ENCODE measurements around the gene TRAF3IP3.

The TRAF3IP3 gene

DNA sequence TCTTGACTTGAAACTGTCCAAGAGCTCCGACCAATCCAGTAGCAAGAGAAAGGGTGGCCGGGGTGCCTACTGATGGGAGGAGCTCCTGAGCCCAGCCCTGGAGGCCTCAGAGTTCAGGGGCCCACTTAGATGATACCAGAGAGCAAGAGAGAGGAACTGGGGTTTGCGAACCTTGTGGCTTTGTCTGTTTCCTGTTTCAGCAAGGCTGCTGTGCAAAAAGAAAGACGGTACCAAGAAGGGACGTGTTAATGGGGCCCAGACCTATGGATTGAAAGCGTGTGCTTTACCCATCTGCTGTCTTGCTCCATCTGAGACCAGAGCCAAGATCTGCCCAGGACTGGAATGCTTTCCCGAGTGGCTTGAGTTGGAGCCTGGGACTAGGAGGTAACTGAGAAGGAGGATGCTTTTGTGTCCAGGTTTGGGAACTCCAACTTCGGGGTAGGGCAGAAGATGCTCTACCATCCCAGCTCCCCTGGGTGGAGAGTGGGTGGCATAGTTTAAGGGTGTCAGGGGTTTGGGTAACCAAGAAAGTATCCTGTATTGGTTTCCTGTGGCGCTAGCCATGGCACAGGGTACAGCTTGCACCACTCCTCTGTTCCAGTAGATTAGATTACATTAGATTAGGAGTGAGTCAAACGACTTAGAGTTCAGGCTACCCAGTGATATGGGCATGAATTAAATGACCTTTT, at the start of gene TRAF3IP3:
Gene TRAF3IP3, plus strand, starts transcription at position 128 of the 689 bp plus-strand sequence. CDS start 3,987 bp downstream, outside the sequence.
- peak; percentile 85 for DNase-seq (ENCODE audit: low spot score)

- no peak for DNase-seq (ENCODE audit: low spot score)
Measured at GRCh38 chr1:209706622-209707021, 49.2 kb upstream of the TRAF3IP3 start.

- no peak for DNase-seq (ENCODE audit: low spot score)
Measured at GRCh38 chr1:209707308-209707707, 48.5 kb upstream of the TRAF3IP3 start.

- DNase-seq (ENCODE audit: low spot score), result no peak
Measured at GRCh38 chr1:209708297-209708696, 47.6 kb upstream of the TRAF3IP3 start.

DNA sequence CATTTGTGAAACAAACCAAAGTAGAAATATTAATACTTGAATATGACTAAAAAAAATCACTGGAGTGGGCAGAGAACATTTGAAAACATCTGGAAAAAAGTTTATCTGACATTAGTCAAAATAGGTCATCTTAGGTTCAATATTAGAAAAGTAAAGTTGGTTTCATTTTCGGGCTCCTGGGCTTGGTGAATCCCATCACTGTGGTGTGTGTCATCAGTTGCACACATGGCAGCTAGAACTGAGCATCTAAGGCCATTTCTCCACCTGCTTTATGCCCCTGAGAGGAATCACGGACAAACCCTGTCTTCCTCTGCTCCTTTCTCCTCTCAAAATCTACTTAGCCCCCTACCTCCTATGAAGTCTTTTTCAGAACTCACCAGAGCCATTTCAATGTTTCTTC, 45.8 kb upstream of the TRAF3IP3 start:
- peak; percentile 19 for DNase-seq (ENCODE audit: low spot score)

- DNase-seq (ENCODE audit: low spot score), result no peak
Measured at GRCh38 chr1:209710847-209711246, 45.0 kb upstream of the TRAF3IP3 start.

GRCh38 chr1:209714338-209714737, 41.5 kb upstream of the TRAF3IP3 start:
- DNase-seq (ENCODE audit: low spot score), result no peak

DNA sequence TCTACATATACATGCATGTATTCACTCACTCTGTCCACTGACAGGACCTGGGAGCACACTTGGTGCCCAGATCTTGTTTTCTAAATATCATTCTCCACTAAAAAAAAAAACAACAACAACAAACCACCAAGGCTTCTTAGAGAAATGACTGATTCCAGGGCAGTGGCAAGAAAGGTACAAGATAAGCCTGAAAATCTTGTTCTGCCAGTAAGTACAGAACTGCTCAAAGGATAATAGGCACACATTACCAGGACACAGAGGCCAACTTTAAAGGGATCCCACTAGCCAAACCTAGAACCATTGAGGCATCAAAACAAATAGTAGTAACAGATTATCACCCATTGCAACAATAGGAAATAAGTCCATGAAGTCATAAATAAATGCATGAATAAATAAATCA, 40.5 kb upstream of the TRAF3IP3 start:
- DNase-seq (ENCODE audit: low spot score), result no peak

DNA sequence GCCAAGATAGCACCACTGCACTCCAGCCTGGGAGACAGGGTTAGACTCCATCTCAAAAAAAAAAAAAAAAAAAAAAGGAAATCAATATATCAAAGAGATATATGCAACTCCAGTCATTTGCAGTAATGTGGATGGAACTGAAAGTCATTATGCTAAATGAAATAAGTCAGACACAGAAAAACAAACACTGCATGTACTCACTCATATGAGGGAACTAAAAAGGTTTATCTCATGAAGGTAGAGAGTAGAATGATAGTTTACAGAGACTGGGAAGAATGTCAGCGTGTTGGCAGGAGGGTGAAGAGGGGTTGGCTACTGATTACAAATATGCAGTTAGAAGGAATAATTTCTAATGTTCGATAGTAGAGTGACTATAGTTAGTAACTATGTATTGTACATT, 38.0 kb upstream of the TRAF3IP3 start:
- no peak for DNase-seq (ENCODE audit: low spot score)

DNA sequence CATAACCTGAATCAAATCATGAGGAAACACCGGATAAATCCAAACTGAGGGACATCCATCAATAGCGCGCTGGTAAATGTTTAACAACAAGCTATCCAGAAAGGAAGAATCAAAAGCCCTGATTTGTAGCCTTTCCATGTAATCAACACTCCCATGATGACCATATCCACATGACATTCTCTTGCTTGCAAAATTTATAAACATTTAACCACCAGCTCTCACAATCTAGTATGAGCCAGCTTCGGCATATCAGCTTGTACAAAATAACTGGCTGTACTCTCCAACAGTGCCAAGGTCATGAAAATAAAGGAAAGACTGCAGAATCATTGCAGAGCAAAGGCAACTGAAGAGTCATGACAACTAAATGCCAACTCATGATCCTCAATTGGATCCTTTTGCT, 35.5 kb upstream of the TRAF3IP3 start:
- DNase-seq (ENCODE audit: low spot score), result no peak

DNA sequence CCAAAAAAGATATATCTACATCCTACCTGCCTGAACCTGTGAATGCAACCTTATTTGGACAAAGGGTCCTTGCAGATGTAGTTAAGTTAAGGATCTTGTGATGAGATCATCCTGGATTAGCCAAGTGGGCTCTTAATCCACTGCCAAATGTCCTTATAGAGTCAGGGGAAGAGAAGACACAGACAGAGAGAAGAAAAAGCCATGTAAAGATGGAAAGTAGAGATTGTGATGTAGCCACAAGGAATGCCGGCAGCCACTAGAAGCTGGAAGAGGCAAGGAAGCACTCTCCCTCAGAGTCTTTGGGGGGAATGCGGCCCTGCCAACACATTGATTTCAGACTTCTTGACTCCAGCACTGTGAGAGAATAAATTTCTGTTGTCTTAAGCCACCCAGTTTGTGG, 35.0 kb upstream of the TRAF3IP3 start:
- no peak for DNase-seq (ENCODE audit: low spot score)

DNA sequence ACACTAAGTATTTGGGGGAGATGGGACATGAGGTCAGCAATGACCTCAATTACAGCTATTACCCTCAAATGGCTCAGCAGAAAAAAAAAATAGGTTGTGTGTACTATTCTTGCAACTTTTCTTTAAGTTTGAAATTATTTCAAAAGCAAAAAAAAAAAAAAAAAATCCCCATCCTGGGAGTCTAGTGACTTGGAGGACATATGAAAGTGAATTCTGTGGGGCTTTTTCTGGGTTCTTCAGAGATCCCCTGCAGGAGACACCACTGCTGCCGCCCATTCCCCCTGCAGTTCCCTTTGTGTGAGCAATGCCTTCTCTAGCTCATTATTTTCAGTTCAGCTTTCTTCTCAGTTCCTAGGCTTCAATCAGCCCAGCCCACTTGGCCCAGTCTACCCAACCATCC, 34.5 kb upstream of the TRAF3IP3 start:
- no peak for DNase-seq (ENCODE audit: low spot score)

DNA sequence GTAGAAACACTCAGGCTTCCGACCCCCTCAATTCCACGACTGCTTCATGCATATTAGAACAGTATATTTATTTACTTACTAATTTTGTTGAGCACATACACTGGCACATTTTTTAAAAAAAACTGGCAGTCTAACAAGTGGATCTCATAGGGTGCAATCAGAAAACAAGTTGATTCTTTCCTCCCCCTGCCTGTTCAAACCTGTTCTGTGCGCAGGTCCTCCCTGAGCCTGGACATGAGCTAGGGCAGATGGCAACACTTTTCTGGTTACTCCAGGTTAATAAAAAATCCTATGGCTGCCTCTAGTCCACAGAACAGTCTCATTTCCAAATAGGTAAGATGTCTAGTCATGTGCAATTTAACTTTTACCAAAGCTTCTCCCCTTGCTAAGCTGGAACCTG, 32.6 kb upstream of the TRAF3IP3 start:
- DNase-seq (ENCODE audit: low spot score), result no peak

DNA sequence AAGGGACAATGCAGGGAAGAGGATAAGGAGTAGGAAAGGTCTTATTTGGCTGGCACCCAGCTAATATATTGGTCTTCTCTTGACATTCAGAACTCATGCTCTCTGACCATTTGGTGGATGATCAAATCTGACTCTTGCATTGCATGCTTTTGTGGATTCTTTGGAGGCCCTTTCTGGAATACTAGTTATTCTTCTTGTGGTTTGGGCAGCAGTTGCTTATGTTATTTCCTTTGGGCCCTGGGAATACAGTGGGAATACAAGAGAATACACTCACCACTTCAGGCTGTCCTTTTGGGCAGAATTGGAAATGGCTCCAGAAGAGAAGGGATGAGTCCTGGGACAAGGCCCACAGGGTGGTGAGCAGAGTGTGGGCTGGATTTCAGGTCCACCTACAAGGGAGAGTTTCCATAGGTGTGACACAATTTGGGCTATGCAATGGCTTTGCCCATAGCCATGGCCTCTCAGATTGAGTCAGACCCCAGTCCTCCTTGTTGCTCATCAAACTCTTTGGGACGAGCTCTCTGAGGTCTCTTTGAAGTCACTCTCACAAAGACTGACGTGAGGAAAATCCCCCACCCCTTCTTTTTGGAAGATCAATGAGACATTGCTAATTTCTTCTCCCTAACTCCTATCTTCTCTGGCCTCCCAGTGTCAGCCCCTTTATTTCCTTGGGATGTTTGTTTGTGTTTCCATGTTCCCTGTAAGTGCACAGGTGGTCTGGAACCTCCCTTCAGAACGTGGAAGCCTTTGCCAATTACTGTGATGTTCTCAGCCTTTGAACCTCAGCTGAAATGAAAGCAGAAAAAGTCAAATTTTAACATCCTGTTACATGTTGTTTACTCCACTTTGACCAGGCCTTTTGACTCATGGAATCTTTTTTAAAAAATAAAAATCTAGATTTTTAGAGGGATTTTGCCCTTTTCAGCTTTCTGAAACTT, 31.8 kb upstream of the TRAF3IP3 start:
- no peak for DNase-seq (ENCODE audit: low spot score)

GRCh38 chr1:209727286-209727685, 28.6 kb upstream of the TRAF3IP3 start:
- DNase-seq (ENCODE audit: low spot score), result no peak

DNA sequence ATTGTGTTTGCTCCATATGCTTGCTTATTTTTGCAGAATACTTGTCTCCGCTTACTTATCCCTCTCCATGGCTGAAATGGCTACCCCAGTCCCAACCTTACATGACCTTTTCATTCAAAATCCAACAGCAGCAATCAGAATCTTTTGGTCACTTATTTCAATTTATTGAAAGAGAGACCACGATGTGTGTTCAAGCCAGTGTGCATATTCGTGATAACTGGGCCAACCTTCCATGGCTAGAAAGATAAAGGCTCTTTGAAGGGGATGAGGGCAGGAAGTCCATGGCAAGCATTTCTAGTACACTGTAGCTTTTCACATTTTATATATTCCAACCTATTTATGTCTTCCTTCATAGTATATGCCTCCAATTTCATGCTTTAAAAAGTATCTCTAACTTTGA, 28.1 kb upstream of the TRAF3IP3 start:
- DNase-seq (ENCODE audit: low spot score), result no peak

GRCh38 chr1:209728466-209728865, 27.4 kb upstream of the TRAF3IP3 start:
- no peak for DNase-seq (ENCODE audit: low spot score)

DNA sequence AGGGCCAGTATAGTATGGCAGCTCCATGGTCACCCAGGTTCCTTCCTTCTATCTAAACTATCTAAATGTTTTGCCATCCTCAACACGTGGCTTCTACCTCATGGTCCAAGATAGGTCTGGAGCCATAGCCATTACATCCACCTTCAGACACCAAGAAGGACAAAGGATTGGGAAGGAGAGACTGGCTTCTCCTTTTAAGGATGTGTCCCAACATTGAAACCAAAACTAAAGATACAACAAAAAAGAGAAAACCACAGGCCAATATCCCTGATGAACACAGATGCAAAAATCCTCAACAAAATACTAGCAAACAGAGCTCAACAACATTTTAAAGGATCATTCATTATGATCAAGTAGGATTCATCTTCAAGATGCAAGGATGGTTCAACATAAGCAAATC, 26.4 kb upstream of the TRAF3IP3 start:
- DNase-seq (ENCODE audit: low spot score), result no peak

GRCh38 chr1:209732725-209733124, 23.1 kb upstream of the TRAF3IP3 start:
- DNase-seq (ENCODE audit: low spot score), result no peak

DNA sequence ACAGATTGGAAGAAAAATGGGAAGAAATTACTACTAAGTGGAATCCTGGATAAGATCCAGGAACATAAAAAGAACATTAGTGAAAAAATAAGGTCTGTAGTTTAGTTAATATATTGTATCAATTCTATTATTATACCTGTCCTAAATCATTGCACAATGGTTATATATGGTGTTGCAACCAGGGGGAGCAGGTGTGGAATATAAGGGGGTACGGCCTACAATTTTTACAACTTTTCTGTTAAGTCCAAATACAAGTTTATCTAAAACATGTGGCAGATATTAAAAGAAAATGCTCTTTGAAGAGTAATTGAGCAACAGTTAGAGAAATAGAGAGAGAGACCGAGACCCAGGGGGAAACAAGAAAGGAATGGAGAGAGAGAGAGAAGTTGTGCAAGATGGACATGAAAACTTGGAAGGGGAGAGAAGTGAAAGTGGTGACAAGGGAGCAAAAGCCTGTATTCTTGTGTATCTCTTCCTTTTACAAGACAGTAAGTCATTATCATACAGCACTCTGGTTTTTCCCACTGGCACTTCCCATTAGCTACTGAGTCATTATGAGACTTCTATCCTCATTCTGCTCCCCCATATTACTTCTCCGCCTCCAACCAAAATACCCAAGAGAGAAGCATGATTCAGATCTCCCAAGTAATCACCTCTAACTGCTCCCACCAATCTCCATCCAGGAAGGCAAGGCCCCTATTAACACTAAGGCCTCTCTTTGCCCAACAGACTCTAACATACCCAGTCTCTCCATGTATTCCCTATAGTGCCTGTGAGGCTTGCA, 22.3 kb upstream of the TRAF3IP3 start:
- DNase-seq (ENCODE audit: low spot score), result no peak

DNA sequence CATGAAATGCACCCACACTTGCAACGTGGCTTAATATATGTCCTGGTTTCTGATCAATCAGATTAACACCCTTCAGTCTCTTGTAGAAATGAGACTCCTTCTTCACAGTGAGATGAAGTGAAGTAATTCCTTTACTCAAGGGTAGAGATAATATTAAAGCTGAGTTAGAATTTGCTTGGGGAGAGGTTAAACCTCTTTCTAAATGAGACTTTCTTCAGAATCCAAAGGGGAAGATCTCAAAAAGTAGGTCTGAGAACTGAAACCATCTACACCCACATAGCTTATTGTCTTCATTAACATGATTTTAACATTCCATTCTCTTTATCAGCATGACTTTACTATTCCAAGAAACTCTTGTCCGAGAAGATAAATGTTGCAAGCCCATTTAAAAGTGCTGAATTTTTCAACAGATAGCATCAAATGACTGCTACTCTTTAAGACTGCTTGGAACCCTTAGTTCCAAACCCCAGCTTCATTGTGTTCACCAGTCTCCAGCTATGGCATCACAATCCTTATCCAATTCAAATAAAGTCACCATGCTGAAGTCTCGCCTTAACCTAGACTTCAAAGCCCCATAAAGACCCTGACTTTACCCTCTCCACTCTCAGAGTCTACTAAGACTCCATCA, 19.2 kb upstream of the TRAF3IP3 start:
- no peak for DNase-seq (ENCODE audit: low spot score)

DNA sequence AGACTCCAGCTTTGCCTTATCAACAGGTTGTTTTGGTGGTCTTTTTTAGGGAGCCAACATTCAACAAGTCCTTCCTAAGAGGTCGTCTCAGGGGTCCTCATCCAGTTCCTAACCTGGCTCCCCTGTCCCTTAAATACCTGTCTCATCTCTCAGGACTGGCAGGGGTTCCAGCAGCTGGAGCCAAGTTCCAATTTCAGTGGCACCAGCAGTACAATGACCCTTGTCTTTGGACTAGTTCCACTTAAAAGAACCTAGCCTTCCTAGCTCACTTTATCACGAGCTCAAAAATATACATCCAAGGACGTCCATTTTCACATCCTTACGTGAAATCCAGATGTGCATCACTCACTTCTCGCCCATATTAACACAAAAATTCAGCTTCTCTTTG, 18.7 kb upstream of the TRAF3IP3 start:
- no peak for DNase-seq (ENCODE audit: low spot score)

All from CD4-positive, alpha-beta T cell treated with Interleukin-2 at 100 ng/mL for 4 hours (primary cell).